IMR-90 (cell line): ENCODE results near the gene CYB5RL.

Experiments
- BHLHE40 ChIP-seq: fragments of 150-350 bp; IDR thresholded peaks from 2 replicates; pipeline ENCODE4 v1.6.1; 2016; ENCODE audit warnings: mild to moderate bottlenecking, low read depth, low read length
- CTCF ChIP-seq: conservative IDR thresholded peaks from 2 replicates; pipeline ENCODE4 v1.5.1; 2012; ENCODE audit warnings: mild to moderate bottlenecking, low read depth, low read length, improper control_type of control experiment
- MXI1 ChIP-seq: IDR thresholded peaks from 2 replicates; pipeline ENCODE4 v1.6.1; 2012; ENCODE audit warnings: low read depth, mild to moderate bottlenecking, low read length, moderate library complexity, borderline replicate concordance
- NFE2L2 ChIP-seq: fragments of 150-350 bp; IDR thresholded peaks from 2 replicates; pipeline ENCODE4 v1.6.1; 2016; ENCODE audit warnings: low read depth, mild to moderate bottlenecking, low read length
- POLR2A ChIP-seq: IDR thresholded peaks from 2 replicates; pipeline ENCODE4 v1.6.1; 2012; ENCODE audit warnings: mild to moderate bottlenecking, low read depth, low read length
- RCOR1 ChIP-seq: IDR thresholded peaks from 2 replicates; pipeline ENCODE4 v1.6.1; 2012; ENCODE audit warnings: mild to moderate bottlenecking, low read length, improper control_type of control experiment; ENCODE audit not compliant: insufficient replicate concordance
- RFX5 ChIP-seq: IDR thresholded peaks from 2 replicates; pipeline ENCODE4 v1.8.0; 2012; ENCODE audit warnings: low read depth, mild to moderate bottlenecking, low read length, moderate library complexity
- USF2 ChIP-seq: fragments of 150-350 bp; IDR thresholded peaks from 2 replicates; pipeline ENCODE4 v1.6.1; 2017; ENCODE audit warnings: mild to moderate bottlenecking, antibody characterized with exemption, low read length, low read depth

GRCh38 chr1:54230507-54231339 is 30.9 kb upstream of the CYB5RL start:
- TF ChIP-seq POLR2A (no peak), CTCF (no peak), RFX5 (no peak), BHLHE40 (no peak), MXI1 (no peak), NFE2L2 (no peak), RCOR1 (no peak), USF2 (no peak)
